Measurements from ENCODE around the gene SH3D21. TPM values are rescaled to one million over a fixed set of nuclear protein-coding genes. Genes with fewer than 3 reads are reported as not detected.

The SH3D21 gene
- total and polyA plus RNA-seq, 2 experiments from 2014 or later, result 2.6 to 2.9 TPM

- H3K79me2 ChIP-seq, result no peaks in the 10 kb centered on the region
- no peak overlapping the region for H3K27ac ChIP-seq
- no peaks in the 10 kb centered on the region for H3K36me3 ChIP-seq (replicated peaks; ENCODE audit: insufficient read depth, low read depth)
- no peaks in the 10 kb centered on the region for H3K9me3 ChIP-seq (ENCODE audit: low read depth)
- H2AFZ ChIP-seq, result no peak overlapping the region
- H3K4me1 ChIP-seq (ENCODE audit: insufficient read depth), result peaks cover 21% of the 10 kb centered on the region
- TF ChIP-seq CTCF (IDR thresholded peaks at IDR 0.05; ENCODE audit: poor library complexity) (no peak), EZH2phosphoT487 (IDR thresholded peaks at IDR 0.05; ENCODE audit: low read depth, severe bottlenecking, unreplicated experiment) (no peak), EZH2 (IDR thresholded peaks at IDR 0.05; ENCODE audit: borderline replicate concordance) (no peak)
- DNase-seq (ENCODE audit: low spot score), result no peak
- no peaks in the 10 kb centered on the region for H3K27me3 ChIP-seq
- H3K4me3 ChIP-seq, result no peak overlapping the region
- H3K4me2 ChIP-seq, result no peak overlapping the region
- WGBS (ENCODE audit: low lambda C conversion rate, missing lambda C conversion rate), result 95% methylated on average over 11 of the region's 11 CpGs
- no peaks in the 10 kb centered on the region for H3K9me2 ChIP-seq (replicated peaks; ENCODE audit: insufficient read depth)
- H4K20me1 ChIP-seq (ENCODE audit: insufficient read depth, poor library complexity, severe bottlenecking), result no peaks in the 10 kb centered on the region
Observed at GRCh38 chr1:36354486-36354885, 48.3 kb downstream of the SH3D21 start.

- no peak overlapping the region for H3K27ac ChIP-seq
- no peaks in the 10 kb centered on the region for H3K36me3 ChIP-seq (replicated peaks; ENCODE audit: insufficient read depth, low read depth)
- H3K4me3 ChIP-seq, result no peak overlapping the region
- no peaks in the 10 kb centered on the region for H3K9me3 ChIP-seq (ENCODE audit: low read depth)
- H2AFZ ChIP-seq, result no peak overlapping the region
- no peak overlapping the region for H3K4me2 ChIP-seq
- H4K20me1 ChIP-seq (ENCODE audit: insufficient read depth, poor library complexity, severe bottlenecking), result no peaks in the 10 kb centered on the region
- no peak for TF ChIP-seq EZH2phosphoT487 (IDR thresholded peaks at IDR 0.05; ENCODE audit: low read depth, severe bottlenecking, unreplicated experiment)
- no peak for TF ChIP-seq EZH2 (IDR thresholded peaks at IDR 0.05; ENCODE audit: borderline replicate concordance)
- TF ChIP-seq CTCF (IDR thresholded peaks at IDR 0.05; ENCODE audit: poor library complexity), result no peak
- no peak for DNase-seq (ENCODE audit: low spot score)
- no peaks in the 10 kb centered on the region for H3K9me2 ChIP-seq (replicated peaks; ENCODE audit: insufficient read depth)
- WGBS (ENCODE audit: low lambda C conversion rate, missing lambda C conversion rate), result 75% methylated on average over 4 of the region's 4 CpGs
- peaks cover 20% of the 10 kb centered on the region for H3K4me1 ChIP-seq (ENCODE audit: insufficient read depth)
- no peaks in the 10 kb centered on the region for H3K27me3 ChIP-seq
- H3K79me2 ChIP-seq, result no peaks in the 10 kb centered on the region
Observed at GRCh38 chr1:36355811-36356210, 49.6 kb downstream of the SH3D21 start.

GRCh38 chr1:36358514-36359084 is 52.4 kb downstream of the SH3D21 start:
- TF ChIP-seq CTCF (IDR thresholded peaks at IDR 0.05; ENCODE audit: poor library complexity), result no peak
- no peak for TF ChIP-seq EZH2phosphoT487 (IDR thresholded peaks at IDR 0.05; ENCODE audit: low read depth, severe bottlenecking, unreplicated experiment)
- H2AFZ ChIP-seq, result no peak overlapping the region
- H3K9me2 ChIP-seq (replicated peaks; ENCODE audit: insufficient read depth), result no peaks in the 10 kb centered on the region
- H3K4me1 ChIP-seq (ENCODE audit: insufficient read depth), result no peaks in the 10 kb centered on the region
- H3K4me2 ChIP-seq, result no peak overlapping the region
- H3K27ac ChIP-seq, result no peak overlapping the region
- DNase-seq (ENCODE audit: low spot score), result no peak
- H3K4me3 ChIP-seq, result no peak overlapping the region
- no peaks in the 10 kb centered on the region for H3K9me3 ChIP-seq (ENCODE audit: low read depth)
- WGBS (ENCODE audit: low lambda C conversion rate, missing lambda C conversion rate), result 97% methylated on average over 13 of the region's 13 CpGs
- H4K20me1 ChIP-seq (ENCODE audit: insufficient read depth, poor library complexity, severe bottlenecking), result no peaks in the 10 kb centered on the region
- H3K79me2 ChIP-seq, result peaks cover 16% of the 10 kb centered on the region
- H3K36me3 ChIP-seq (replicated peaks; ENCODE audit: insufficient read depth, low read depth), result no peaks in the 10 kb centered on the region
- no peaks in the 10 kb centered on the region for H3K27me3 ChIP-seq

GRCh38 chr1:36359383-36359782 is 53.2 kb downstream of the SH3D21 start:
- no peak for TF ChIP-seq CTCF (IDR thresholded peaks at IDR 0.05; ENCODE audit: poor library complexity)
- TF ChIP-seq EZH2phosphoT487 (IDR thresholded peaks at IDR 0.05; ENCODE audit: low read depth, severe bottlenecking, unreplicated experiment), result no peak
- TF ChIP-seq EZH2 (IDR thresholded peaks at IDR 0.05; ENCODE audit: borderline replicate concordance), result no peak
- Histone ChIP-seq H4K20me1 (ENCODE audit: insufficient read depth, poor library complexity, severe bottlenecking) (no peaks in the 10 kb centered on the region), H2AFZ (no peak overlapping the region), H3K4me1 (ENCODE audit: insufficient read depth) (no peaks in the 10 kb centered on the region), H3K36me3 (replicated peaks; ENCODE audit: insufficient read depth, low read depth) (no peaks in the 10 kb centered on the region), H3K27me3 (no peaks in the 10 kb centered on the region), H3K9me3 (ENCODE audit: low read depth) (no peaks in the 10 kb centered on the region), H3K4me3 (no peak overlapping the region), H3K4me2 (no peak overlapping the region), H3K27ac (no peak overlapping the region), H3K9me2 (replicated peaks; ENCODE audit: insufficient read depth) (no peaks in the 10 kb centered on the region), H3K79me2 (peaks cover 22% of the 10 kb centered on the region)
- DNase-seq (ENCODE audit: low spot score), result no peak
- 98% methylated on average over 5 of the region's 5 CpGs for WGBS (ENCODE audit: low lambda C conversion rate, missing lambda C conversion rate)

Measured in hepatocyte (in vitro differentiated cells).